H1 (cell line): ENCODE results near the gene PRPS1. TPM values are rescaled to one million over a fixed set of nuclear protein-coding genes. Genes with fewer than 3 reads are reported as not detected.

ENCODE experiments used
- CTCF ChIA-PET: fragments of 300-600 bp; sonication (Branson Sonifier 250); formaldehyde crosslinking; loops from one replicate; lab custom pipeline; 2021; ENCODE audit not compliant: partially characterized antibody; lab: Charles Lee
- POLR2A ChIA-PET: fragments of 300-600 bp; sonication (Branson Sonifier 250); formaldehyde crosslinking; loops from one replicate; lab custom pipeline; 2021; ENCODE audit warnings: inconsistent platforms; ENCODE audit not compliant: partially characterized antibody; lab: Charles Lee
- DNase-seq, 2 experiments: peaks; one replicate each; pipeline versions ENCODE4 v3.0.0 to v3.0.0-alpha.2; 2010 to 2022; ENCODE audit warnings: low spot score in 2 of 2, low read depth in 1 of 2, mixed read lengths in 1 of 2
- FAIRE-seq: peaks from 2 replicates; lab custom pipeline; 2011; peaks lifted over from hg19 to GRCh38; lab: Jason Lieb, UNC
- H2AFZ ChIP-seq: 2 replicates; pipeline ENCODE4 v1.8.1; 2012; ENCODE audit warnings: low read length, inconsistent platforms
- H2AK5ac ChIP-seq: 2 replicates; pipeline ENCODE4 v1.6.1; 2013; ENCODE audit warnings: low read depth, low read length
- H2BK120ac ChIP-seq: replicated peaks from 2 replicates; pipeline ENCODE3; 2013; ENCODE audit warnings: low read depth, low read length, inconsistent platforms
- H2BK12ac ChIP-seq: 2 replicates; pipeline ENCODE4 v1.6.1; 2013; ENCODE audit warnings: low read depth, low read length
- H2BK15ac ChIP-seq: 2 replicates; pipeline ENCODE4 v1.6.1; 2013; ENCODE audit warnings: low read length
- H2BK20ac ChIP-seq: 2 replicates; pipeline ENCODE4 v1.6.1; 2013; ENCODE audit warnings: low read length
- H2BK5ac ChIP-seq: 2 replicates; pipeline ENCODE4 v1.6.1; 2013; ENCODE audit warnings: low read depth, low read length
- H3K14ac ChIP-seq: 2 replicates; pipeline ENCODE4 v1.6.1; 2013; ENCODE audit warnings: inconsistent platforms; ENCODE audit not compliant: insufficient read length
- H3K18ac ChIP-seq: 2 replicates; pipeline ENCODE4 v1.6.1; 2013; ENCODE audit warnings: low read length; ENCODE audit errors: extremely low read depth
- H3K23ac ChIP-seq: 2 replicates; pipeline ENCODE4 v1.6.1; 2013; ENCODE audit warnings: inconsistent platforms; ENCODE audit not compliant: insufficient read length
- H3K23me2 ChIP-seq: 2 replicates; pipeline ENCODE4 v1.6.1; 2013; ENCODE audit warnings: low read depth, low read length
- H3K27ac ChIP-seq: 2 replicates; pipeline ENCODE4 v1.6.1; 2011; ENCODE audit warnings: low read depth, low read length, inconsistent platforms
- H3K27me3 ChIP-seq, 4 experiments: replicated peaks in 1 of 4; 1 replicate in 1 of 4; 2 replicates in 3 of 4; pipeline versions ENCODE4 v1.6.1 to v1.8.1; 2011 to 2013; ENCODE audit warnings: low read length in 3 of 4, mild to moderate bottlenecking in 3 of 4, inconsistent platforms in 2 of 4, mixed read lengths in 2 of 4, moderate library complexity in 1 of 4; ENCODE audit not compliant: control insufficient read depth in 3 of 4, insufficient read depth in 3 of 4; ENCODE audit errors: extremely low read depth in 1 of 4
- H3K36me3 ChIP-seq, 4 experiments: 2 replicates each; pipeline versions ENCODE4 v1.6.1 to v1.8.1; 2011 to 2013; ENCODE audit warnings: mild to moderate bottlenecking in 4 of 4, low read length in 3 of 4, moderate library complexity in 2 of 4, control low read depth in 1 of 4, inconsistent platforms in 1 of 4; ENCODE audit not compliant: insufficient read depth in 4 of 4, control insufficient read depth in 2 of 4
- H3K4ac ChIP-seq: replicated peaks from 2 replicates; pipeline ENCODE3; 2013; ENCODE audit warnings: low read length, low read depth, mixed read lengths, inconsistent platforms; ENCODE audit not compliant: insufficient read length
- H3K4me1 ChIP-seq, 4 experiments: replicated peaks in 1 of 4; 1 replicate in 1 of 4; 2 replicates in 3 of 4; pipeline versions ENCODE4 v1.6.1 to v1.8.1; 2011 to 2013; ENCODE audit warnings: low read length in 3 of 4, inconsistent platforms in 2 of 4, mixed read lengths in 1 of 4; ENCODE audit not compliant: insufficient read depth in 4 of 4, control insufficient read depth in 3 of 4
- H3K4me2 ChIP-seq, 2 experiments: 2 replicates each; pipeline versions ENCODE4 v1.6.1 to v1.8.1; 2011 to 2013; ENCODE audit warnings: low read depth in 2 of 2, low read length in 2 of 2, control low read depth in 1 of 2, inconsistent platforms in 1 of 2, mild to moderate bottlenecking in 1 of 2; ENCODE audit not compliant: insufficient read depth in 1 of 2
- H3K4me3 ChIP-seq, 4 experiments: fragments of 200-600, 300-600 bp in 1 of 4; sonication (generic), shearing (Covaris generic), sonication (Bioruptor Twin) in 1 of 4; 2 replicates each; pipeline versions ENCODE4 v1.5.1 to v1.8.1; 2011 to 2016; ENCODE audit warnings: low read length in 4 of 4, low read depth in 3 of 4, control low read depth in 2 of 4, inconsistent platforms in 2 of 4, mild to moderate bottlenecking in 2 of 4, mixed read lengths in 1 of 4, moderate library complexity in 1 of 4; ENCODE audit not compliant: insufficient read depth in 2 of 4; ENCODE audit errors: extremely low read depth in 1 of 4
- H3K56ac ChIP-seq: replicated peaks from 2 replicates; pipeline ENCODE3; 2013; ENCODE audit warnings: low read depth, mild to moderate bottlenecking, mixed read lengths, low read length, inconsistent platforms; ENCODE audit not compliant: insufficient read length
- H3K79me1 ChIP-seq: 2 replicates; pipeline ENCODE4 v1.6.1; 2013; ENCODE audit warnings: low read depth, low read length, control low read depth
- H3K79me2 ChIP-seq, 2 experiments: 2 replicates each; pipeline versions ENCODE4 v1.6.1 to v1.8.1; 2012 to 2013; ENCODE audit warnings: low read length in 2 of 2, mild to moderate bottlenecking in 2 of 2, inconsistent platforms in 1 of 2; ENCODE audit not compliant: insufficient read depth in 2 of 2, control insufficient read depth in 1 of 2
- H3K9ac ChIP-seq, 4 experiments: replicated peaks in 1 of 4; 1 replicate in 1 of 4; 2 replicates in 3 of 4; pipeline versions ENCODE4 v1.6.1 to v1.8.1; 2011 to 2013; ENCODE audit warnings: low read depth in 3 of 4, low read length in 3 of 4, control low read depth in 2 of 4, mild to moderate bottlenecking in 2 of 4, moderate library complexity in 2 of 4, inconsistent platforms in 1 of 4; ENCODE audit errors: extremely low read depth in 1 of 4
- H3K9me3 ChIP-seq, 2 experiments: 2 replicates each; pipeline versions ENCODE4 v1.6.1 to v1.8.1; 2012 to 2013; ENCODE audit warnings: mild to moderate bottlenecking in 2 of 2, moderate library complexity in 2 of 2, control low read depth in 1 of 2, inconsistent platforms in 1 of 2, low read depth in 1 of 2, low read length in 1 of 2, mixed read lengths in 1 of 2; ENCODE audit not compliant: insufficient read depth in 2 of 2
- H4K20me1 ChIP-seq, 2 experiments: replicated peaks in 1 of 2; 2 replicates each; pipeline versions ENCODE3 to v1.8.1; 2011 to 2013; ENCODE audit warnings: inconsistent platforms in 2 of 2, low read length in 2 of 2, mild to moderate bottlenecking in 1 of 2; ENCODE audit not compliant: insufficient read depth in 2 of 2, control insufficient read depth in 1 of 2
- H4K5ac ChIP-seq: 2 replicates; pipeline ENCODE4 v1.6.1; 2013; ENCODE audit warnings: low read length, low read depth, mixed read lengths, inconsistent platforms; ENCODE audit not compliant: insufficient read length
- H4K8ac ChIP-seq: 2 replicates; pipeline ENCODE4 v1.8.0; 2013; ENCODE audit warnings: mild to moderate bottlenecking, moderate library complexity, low read length, inconsistent platforms; ENCODE audit not compliant: insufficient read depth; ENCODE audit errors: extremely low read depth
- H4K91ac ChIP-seq: replicated peaks from 2 replicates; pipeline ENCODE3; 2013; ENCODE audit warnings: low read length, mixed read lengths, inconsistent platforms; ENCODE audit not compliant: insufficient read length
- BCL11A ChIP-seq, 2 experiments: IDR thresholded peaks; one replicate each; pipeline ENCODE4 v1.6.1; 2011; ENCODE audit warnings: low read depth in 2 of 2, low read length in 2 of 2, mild to moderate bottlenecking in 2 of 2
- BRCA1 ChIP-seq: IDR thresholded peaks from 2 replicates; pipeline ENCODE4 v1.6.1; 2012; ENCODE audit warnings: low read depth, low read length, improper control_type of control experiment
- CBX5 ChIP-seq: fragments of 300-800, 300-1000 bp; sonication (generic); IDR thresholded peaks from 2 replicates; pipeline ENCODE4 v1.7.1; 2016; ENCODE audit warnings: antibody characterized with exemption, low read length, low read depth
- CTBP2 ChIP-seq: IDR thresholded peaks from 2 replicates; pipeline ENCODE4 v1.7.0; 2011; ENCODE audit warnings: borderline replicate concordance, mild to moderate bottlenecking, moderate library complexity, mixed read lengths, low read length; ENCODE audit not compliant: insufficient read depth, insufficient read length
- GABPA ChIP-seq: IDR thresholded peaks from 2 replicates; pipeline ENCODE4 v1.6.1; 2011; ENCODE audit warnings: mild to moderate bottlenecking, low read length, moderate library complexity, borderline replicate concordance; ENCODE audit not compliant: insufficient read depth
- GTF2F1 ChIP-seq: IDR thresholded peaks from 2 replicates; pipeline ENCODE4 v1.6.1; 2012; ENCODE audit warnings: low read depth, low read length, improper control_type of control experiment, borderline replicate concordance
- KDM1A ChIP-seq: fragments of 200-600, 300-600 bp; sonication (generic); IDR thresholded peaks from 2 replicates; pipeline ENCODE4 v1.7.1; 2016; ENCODE audit warnings: mild to moderate bottlenecking, low read length, borderline replicate concordance
- NANOG ChIP-seq: IDR thresholded peaks from 2 replicates; pipeline ENCODE4 v1.6.1; 2011; ENCODE audit warnings: low read length, low read depth, mild to moderate bottlenecking, inconsistent platforms; ENCODE audit not compliant: insufficient read depth, poor library complexity, severe bottlenecking
- RAD21 ChIP-seq, 2 experiments: IDR thresholded peaks in 1 of 2; conservative IDR thresholded peaks in 1 of 2; 2 replicates each; pipeline ENCODE4 v1.6.1; 2011; ENCODE audit warnings: low read depth in 2 of 2, low read length in 2 of 2, improper control_type of control experiment in 1 of 2, inconsistent platforms in 1 of 2, mild to moderate bottlenecking in 1 of 2, moderate library complexity in 1 of 2
- SIN3A ChIP-seq, 2 experiments: IDR thresholded peaks in 1 of 2; conservative IDR thresholded peaks in 1 of 2; 2 replicates each; pipeline ENCODE4 v1.6.1; 2011 to 2012; ENCODE audit warnings: low read length in 2 of 2, improper control_type of control experiment in 1 of 2, low read depth in 1 of 2, mild to moderate bottlenecking in 1 of 2
- WGBS, 2 experiments: shearing (Covaris generic) in 1 of 2; methylation state at CpG; one replicate each; pipeline versions ENCODE4 v1.1.6 to v1.1.7; 2013 to 2015; ENCODE audit warnings: low lambda C conversion rate in 2 of 2, mixed read lengths in 2 of 2, inconsistent platforms in 1 of 2, low coverage in 1 of 2, missing lambda C conversion rate in 1 of 2; ENCODE audit not compliant: insufficient replicate concordance in 2 of 2, insufficient coverage in 1 of 2, insufficient read length in 1 of 2; ENCODE audit errors: extremely low coverage in 1 of 2, missing lambda C conversion rate in 1 of 2; 5-methylcytosine and 5-hydroxymethylcytosine counted together
- polyA plus RNA-seq, 7 experiments: library from polyadenylated mRNA; depleted of rRNA in 3 of 7; stranded (reverse) in 5 of 7; unstranded in 2 of 7; fragments of >200 nt in 5 of 7; fragments of 200-250 nt in 2 of 7; gene quantifications; 1 replicate in 5 of 7; 2 replicates in 1 of 7; 4 replicates in 1 of 7; pipeline versions ENCODE4 v1.2.1 to v1.2.3, GENCODE V29; 2011 to 2013; ENCODE audit warnings: missing spikeins in 2 of 7, mixed read lengths in 2 of 7
- total RNA-seq: library from RNA; stranded (reverse); fragmentation: NEBNext Ultra II Directional; extraction: Animal tissue kit (Norgen Biotek cat#: 25700); gene quantifications from 2 replicates; pipeline ENCODE4 v1.2.1, GENCODE V29; 2021
- TF ChIP-seq, protein P1 (sequence below): IDR thresholded peaks from 2 replicates; pipeline ENCODE4 v1.6.1; 2012; ENCODE audit warnings: inconsistent platforms

Gene PRPS1
- total and polyA plus RNA-seq, 2 of the 8 experiments (the other 6 are each of a cell fraction or from before 2014, with no cell fraction given) = 90.1 to 110 TPM

DNA sequence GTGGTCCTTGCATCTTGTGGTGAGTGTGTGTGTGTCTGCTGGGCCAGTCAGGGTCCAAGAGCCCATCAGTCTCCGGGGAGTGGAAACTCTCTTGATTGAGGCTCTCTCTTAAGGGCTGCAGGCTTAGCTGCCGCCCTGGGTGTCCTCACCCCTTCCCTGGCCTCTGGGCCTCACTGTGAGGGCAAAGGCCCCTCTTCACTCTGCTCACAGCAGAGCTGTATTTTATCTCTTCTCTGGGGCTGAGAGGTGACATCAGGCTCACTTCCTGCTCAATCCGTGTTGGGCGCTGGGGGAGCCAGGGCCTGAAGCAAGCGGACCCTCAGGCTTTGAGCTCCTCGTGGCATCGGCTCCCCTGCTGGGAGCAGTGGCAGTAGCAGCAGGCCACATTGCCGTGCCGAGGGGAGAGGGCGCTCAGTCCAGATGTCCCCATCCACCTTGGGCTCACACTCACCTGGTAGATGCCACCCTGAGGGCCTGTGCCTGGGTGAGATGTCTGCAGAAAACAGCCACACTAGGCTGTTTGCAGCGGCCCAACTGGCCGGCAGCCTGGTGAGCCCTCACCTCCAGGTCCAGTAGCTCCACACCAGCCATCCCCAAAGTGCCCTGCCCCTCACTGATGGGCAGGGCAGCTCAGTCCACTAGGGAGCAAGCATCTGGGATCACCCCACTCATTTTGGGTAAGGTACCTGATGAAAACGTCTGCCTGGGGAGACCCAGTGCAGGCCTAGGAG is 24.7 kb upstream of the PRPS1 start:
- POLR2A ChIA-PET = interaction anchor here (1.4 kb wide), 1 partner anchor 25 kb away, joined by 4 read pairs; the partner anchor contains the start of gene PRPS1
- no peak overlapping the region for H3K23ac ChIP-seq
- no peak overlapping the region for H3K4me3 ChIP-seq
- H3K56ac ChIP-seq = no peak overlapping the region
- H3K9ac ChIP-seq = no peak overlapping the region
- H3K4ac ChIP-seq = no peak overlapping the region
- FAIRE-seq (no peak), DNase-seq (no peak)
- no peaks in the 10 kb centered on the region for H3K23me2 ChIP-seq
- no peaks in the 10 kb centered on the region for H3K36me3 ChIP-seq
- H2BK20ac ChIP-seq = no peak overlapping the region
- 88% methylated on average over 4 of the region's 13 CpGs; no CpG with 5 or more reads in 1 of the 2 experiments for WGBS, 2 experiments
- CTCF ChIA-PET = interaction anchor here (1.1 to 1.7 kb wide), 6 partner anchors 11 to 67 kb away, joined by 3 to 6 read pairs (median 4); partner anchors contain the start of gene PRPS1
- no peak overlapping the region for H3K27ac ChIP-seq
- H3K4me1 ChIP-seq = peaks cover 0 to 6% (median 0%) of the 10 kb centered on the region in 4 experiments; a peak in 1 of 7 replicates
- H3K79me1 ChIP-seq = no peaks in the 10 kb centered on the region
- H4K5ac ChIP-seq = no peak overlapping the region
- no peak overlapping the region for H3K14ac ChIP-seq
- H3K27me3 ChIP-seq = no peaks in the 10 kb centered on the region
- H4K20me1 ChIP-seq = no peaks in the 10 kb centered on the region
- H3K18ac ChIP-seq = no peak overlapping the region
- no peak overlapping the region for H2BK120ac ChIP-seq
- H3K4me2 ChIP-seq = no peak overlapping the region
- no peak overlapping the region for H4K91ac ChIP-seq
- no peak overlapping the region for H2AK5ac ChIP-seq
- H2BK15ac ChIP-seq = no peak overlapping the region
- no peak overlapping the region for H2AFZ ChIP-seq
- no peak overlapping the region; the same call in 1 of the 2 replicates for H4K8ac ChIP-seq
- H3K9me3 ChIP-seq = no peaks in the 10 kb centered on the region
- no peak overlapping the region for H2BK5ac ChIP-seq
- H2BK12ac ChIP-seq = 0 out of 2 replicates have a peak overlapping the region, but pooled peaks have one; percentile 9
- H3K79me2 ChIP-seq = no peaks in the 10 kb centered on the region
- no peak for TF ChIP-seq GABPA
- TF ChIP-seq GTF2F1 = no peak
- TF ChIP-seq KDM1A = no peak
- no peak for TF ChIP-seq NANOG
- TF ChIP-seq CBX5 = no peak
- no peak for TF ChIP-seq RAD21 (IDR thresholded peaks at IDR 0.05 in 1 of 2, conservative IDR thresholded peaks at IDR 0.05 in 1 of 2; ENCODE audit: low read depth in 2 of 2, low read length in 2 of 2)
- no peak for TF ChIP-seq SIN3A (conservative IDR thresholded peaks at IDR 0.05 in 1 of 2, IDR thresholded peaks at IDR 0.05 in 1 of 2; ENCODE audit: low read depth in 1 of 2, low read length in 2 of 2)
- TF ChIP-seq BCL11A (IDR thresholded peaks at IDR 0.05; ENCODE audit: low read depth in 2 of 2, low read length in 2 of 2) = no peak
- TF ChIP-seq, protein P1, sequence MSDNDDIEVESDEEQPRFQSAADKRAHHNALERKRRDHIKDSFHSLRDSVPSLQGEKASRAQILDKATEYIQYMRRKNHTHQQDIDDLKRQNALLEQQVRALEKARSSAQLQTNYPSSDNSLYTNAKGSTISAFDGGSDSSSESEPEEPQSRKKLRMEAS = no peak
- no peak for TF ChIP-seq BRCA1
- no peak for TF ChIP-seq CTBP2
